Endothelial cell of umbilical vein (primary cell): ENCODE measurements around the gene LGALS8. TPM values are rescaled to one million over a fixed set of nuclear protein-coding genes. Genes with fewer than 3 reads are reported as not detected.

ENCODE experiments used
- BruUV-seq: library from RNA; stranded (reverse); fragments of 400-500 nt; replicated peaks from 2 replicates; lab custom pipeline; 2021; lab: Mats Ljungman, UMichigan
- CTCF ChIA-PET: fragments of 300-600, 350-600 bp; sonication (Branson Sonifier 250); formaldehyde crosslinking; loops from one replicate; lab custom pipeline; 2021; ENCODE audit warnings: antibody characterized with exemption, inconsistent platforms; lab: Charles Lee
- POLR2A ChIA-PET: fragments of 300-600, 350-600 bp; sonication (Branson Sonifier 250); formaldehyde crosslinking; loops from one replicate; lab custom pipeline; 2021; ENCODE audit warnings: antibody characterized with exemption, inconsistent platforms; lab: Charles Lee
- DNase-seq: peaks from one replicate; pipeline ENCODE4 v3.0.0-alpha.2; 2011; ENCODE audit warnings: low read depth, low spot score
- FAIRE-seq: peaks from 2 replicates; lab custom pipeline; 2011; peaks lifted over from hg19 to GRCh38; lab: Jason Lieb, UNC
- H2AFZ ChIP-seq: 2 replicates; pipeline ENCODE4 v1.6.0; 2012; ENCODE audit warnings: low read depth, low read length, control low read depth, inconsistent platforms
- H3K27ac ChIP-seq: 2 replicates; pipeline ENCODE4 v1.5.1; 2011; ENCODE audit warnings: low read depth, mild to moderate bottlenecking, control low read depth, low read length, moderate library complexity; ENCODE audit not compliant: insufficient read depth
- H3K27me3 ChIP-seq, 2 experiments: 2 replicates each; pipeline versions ENCODE4 v1.6.0 to v1.6.1; 2011; ENCODE audit warnings: low read length in 2 of 2, mixed read lengths in 1 of 2; ENCODE audit not compliant: control insufficient read depth in 2 of 2, insufficient read depth in 2 of 2
- H3K36me3 ChIP-seq, 2 experiments: 2 replicates in 1 of 2; 3 replicates in 1 of 2; pipeline ENCODE4 v1.5.1; 2011; ENCODE audit warnings: low read length in 2 of 2, mild to moderate bottlenecking in 1 of 2, moderate library complexity in 1 of 2; ENCODE audit not compliant: control insufficient read depth in 2 of 2, insufficient read depth in 2 of 2; ENCODE audit errors: extremely low read depth in 1 of 2
- H3K4me1 ChIP-seq: 3 replicates; pipeline ENCODE4 v1.5.1; 2011; ENCODE audit warnings: mild to moderate bottlenecking, low read length; ENCODE audit not compliant: control insufficient read depth, insufficient read depth; ENCODE audit errors: extremely low read depth
- H3K4me2 ChIP-seq: 2 replicates; pipeline ENCODE4 v1.6.1; 2011; ENCODE audit warnings: low read length, control low read depth, mixed read lengths; ENCODE audit not compliant: insufficient read depth
- H3K4me3 ChIP-seq, 3 experiments: fragments of 200-600 bp in 1 of 3; sonication (generic), shearing (Covaris generic) in 1 of 3; replicated peaks in 1 of 3; 2 replicates each; pipeline ENCODE4 v1.5.1; 2011 to 2016; ENCODE audit warnings: control low read depth in 3 of 3, low read length in 3 of 3, mild to moderate bottlenecking in 2 of 3, inconsistent platforms in 1 of 3, low read depth in 1 of 3, moderate library complexity in 1 of 3; ENCODE audit not compliant: insufficient read depth in 1 of 3
- H3K79me2 ChIP-seq: 2 replicates; pipeline ENCODE4 v1.6.0; 2012; ENCODE audit warnings: low read length, inconsistent platforms; ENCODE audit not compliant: control insufficient read depth, insufficient read depth
- H3K9ac ChIP-seq: replicated peaks from 2 replicates; pipeline ENCODE3; 2011; ENCODE audit warnings: low read length, control low read depth; ENCODE audit not compliant: insufficient read depth; ENCODE audit errors: extremely low read depth
- H3K9me1 ChIP-seq: replicated peaks from 3 replicates; pipeline ENCODE4 v1.6.0; 2011; ENCODE audit warnings: mild to moderate bottlenecking, low read length; ENCODE audit not compliant: control insufficient read depth, insufficient read depth; ENCODE audit errors: extremely low read depth
- H3K9me3 ChIP-seq: replicated peaks from 2 replicates; pipeline ENCODE4 v1.5.1; 2012; ENCODE audit warnings: low read length, inconsistent platforms; ENCODE audit not compliant: control insufficient read depth, insufficient read depth
- H4K20me1 ChIP-seq: replicated peaks from 2 replicates; pipeline ENCODE3; 2011; ENCODE audit warnings: mild to moderate bottlenecking, low read length; ENCODE audit not compliant: control insufficient read depth, insufficient read depth; ENCODE audit errors: extremely low read depth
- EZH2 ChIP-seq: IDR thresholded peaks from 2 replicates; pipeline ENCODE4 v1.6.1; 2012; ENCODE audit warnings: borderline replicate concordance, low read depth, mild to moderate bottlenecking, moderate library complexity, low read length, inconsistent platforms; ENCODE audit not compliant: severe bottlenecking
- FOS ChIP-seq: IDR thresholded peaks from 2 replicates; pipeline ENCODE4 v1.6.1; 2011; ENCODE audit warnings: mild to moderate bottlenecking, low read length, moderate library complexity, borderline replicate concordance; ENCODE audit not compliant: insufficient read depth
- GATA2 ChIP-seq: IDR thresholded peaks from 2 replicates; pipeline ENCODE4 v1.7.0; 2011; ENCODE audit warnings: low read depth, mild to moderate bottlenecking, moderate library complexity, mixed read lengths, low read length; ENCODE audit not compliant: insufficient read length, insufficient read depth
- MYC ChIP-seq: IDR thresholded peaks from one replicate; pipeline ENCODE4 v1.6.1; 2011; ENCODE audit warnings: mild to moderate bottlenecking, low read depth, low read length
- POLR2A ChIP-seq: IDR thresholded peaks from 2 replicates; pipeline ENCODE4 v1.6.1; 2012; ENCODE audit warnings: low read depth, mild to moderate bottlenecking, control low read depth, low read length
- dilution Hi-C: fragments of 300-500 bp; cut with MboI; formaldehyde crosslinking; loops from one replicate; pipeline ENCODE4 v1.15.0; 2019; ENCODE audit warnings: low sequenced_read_pairs; ENCODE audit not compliant: extremely low pct_ligation_motif_present
- intact Hi-C: fragments of 100-400 bp; cut with micrococcal nuclease; formaldehyde crosslinking; loops from one replicate; pipeline ENCODE4 v1.10.0; 2022
- polyA plus RNA-seq, 4 experiments: library from polyadenylated mRNA; depleted of rRNA in 3 of 4; stranded (reverse) in 3 of 4; unstranded in 1 of 4; fragments of >200 nt; gene quantifications; 2 replicates each; pipeline versions ENCODE4 v1.2.1 to v1.2.3, GENCODE V29; 2011 to 2012; ENCODE audit warnings: missing spikeins in 1 of 4
- total RNA-seq: library from RNA; stranded (reverse); gene quantifications from 2 replicates; pipeline ENCODE4 v1.2.3, GENCODE V29; 2021
- TF ChIP-seq, protein P1 (sequence below): IDR thresholded peaks from 2 replicates; pipeline ENCODE4 v1.6.1; 2011; ENCODE audit not compliant: insufficient read depth, insufficient read length
- TF ChIP-seq, protein P2 (sequence below), 2 donors: IDR thresholded peaks; 1 replicate in 1 of 2; 2 replicates in 1 of 2; pipeline ENCODE4 v1.5.1; 2011; ENCODE audit warnings: low read length in 2 of 2, mild to moderate bottlenecking in 2 of 2, moderate library complexity in 2 of 2, control low read depth in 1 of 2, inconsistent platforms in 1 of 2, low read depth in 1 of 2; ENCODE audit not compliant: insufficient read depth in 1 of 2; ENCODE audit errors: extremely low read depth in 1 of 2

The LGALS8 gene
- total and polyA plus RNA-seq, 2 donors (not counting 3 experiments of a cell fraction or from before 2014, with no cell fraction given): 45.6 to 49.9 TPM

DNA sequence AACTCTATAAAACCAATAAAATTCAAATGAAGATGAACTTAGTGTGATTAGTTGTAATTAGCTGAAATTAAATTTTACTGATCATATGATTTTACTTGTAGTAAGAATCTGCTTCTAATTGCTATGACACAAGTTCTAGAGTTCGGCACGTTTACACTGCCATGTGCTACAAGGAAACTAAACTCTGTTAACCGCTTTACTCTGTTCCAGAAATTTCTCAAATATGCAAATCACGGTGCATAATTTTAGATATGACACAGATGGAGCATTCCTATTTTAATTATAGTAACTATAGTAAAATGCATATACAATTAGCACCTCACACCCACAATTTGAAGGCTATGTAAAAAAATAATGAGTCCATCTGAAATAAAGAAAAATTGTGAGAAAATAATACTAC lies 65.7 kb downstream of the LGALS8 start:
- Histone ChIP-seq H3K4me3 (no peak overlapping the region), H3K9me3 (no peaks in the 10 kb centered on the region), H3K9me1 (no peaks in the 10 kb centered on the region), H3K27ac (no peak overlapping the region), H3K36me3 (peaks cover 11 to 40% of the 10 kb centered on the region in 2 experiments), H3K79me2 (no peaks in the 10 kb centered on the region), H2AFZ (no peak overlapping the region), H3K4me2 (no peak overlapping the region), H3K4me1 (no peaks in the 10 kb centered on the region), H4K20me1 (no peaks in the 10 kb centered on the region), H3K9ac (no peak overlapping the region), H3K27me3 (no peaks in the 10 kb centered on the region)
- ChIA-PET CTCF (no interaction called here), POLR2A (no interaction called here)
- no TSS peak for BruUV-seq
- DNase-seq (no peak), FAIRE-seq (no peak)
- dilution Hi-C loops: no loop called here
- TF ChIP-seq MYC (no peak), GATA2 (no peak), POLR2A (no peak)
- TF ChIP-seq, protein P1, sequence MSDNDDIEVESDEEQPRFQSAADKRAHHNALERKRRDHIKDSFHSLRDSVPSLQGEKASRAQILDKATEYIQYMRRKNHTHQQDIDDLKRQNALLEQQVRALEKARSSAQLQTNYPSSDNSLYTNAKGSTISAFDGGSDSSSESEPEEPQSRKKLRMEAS: no peak
- intact Hi-C loops: no loop called here

DNA sequence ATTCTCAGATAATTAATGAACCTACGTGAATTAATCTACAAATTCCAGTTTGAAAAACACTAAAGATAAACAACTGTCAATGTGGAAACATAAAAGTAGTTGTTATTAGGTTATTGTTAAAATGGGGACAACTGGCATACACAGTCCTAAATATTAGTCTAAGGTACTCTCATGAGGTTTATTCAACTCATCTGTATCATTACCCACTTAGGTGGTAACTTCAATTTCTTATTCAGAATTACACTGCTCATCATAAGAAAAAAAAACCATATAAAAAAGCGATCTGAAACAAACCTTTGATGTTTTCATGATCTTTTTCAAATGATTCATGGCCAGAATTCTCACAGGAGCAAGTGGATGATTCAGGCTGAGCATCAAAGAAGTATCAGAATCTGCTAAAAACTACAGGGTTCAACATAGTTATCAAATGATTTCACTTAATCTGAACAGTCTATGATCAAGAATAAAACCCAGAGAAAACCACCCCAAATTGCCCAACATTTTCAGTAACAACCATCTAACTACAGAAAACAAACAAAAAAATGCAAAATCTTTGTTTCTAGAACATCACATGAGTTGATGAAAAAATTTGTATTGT lies 66.9 kb downstream of the LGALS8 start:
- no peak overlapping the region for H3K4me2 ChIP-seq
- FAIRE-seq: no peak
- no peaks in the 10 kb centered on the region for H3K79me2 ChIP-seq
- H3K27ac ChIP-seq: no peak overlapping the region
- POLR2A ChIA-PET: no interaction called here
- H3K4me3 ChIP-seq: no peak overlapping the region
- H2AFZ ChIP-seq: no peak overlapping the region
- H3K9me1 ChIP-seq: no peaks in the 10 kb centered on the region
- H3K27me3 ChIP-seq: no peaks in the 10 kb centered on the region
- dilution Hi-C loops (no loop called here), intact Hi-C loops (loop anchor here (2.0 kb wide), 1 partner anchor 18 kb away; no protein-coding TSS in a partner anchor)
- H3K36me3 ChIP-seq: peaks cover 7 to 36% of the 10 kb centered on the region in 2 experiments
- H3K9me3 ChIP-seq: no peaks in the 10 kb centered on the region
- TF ChIP-seq, protein P2, sequence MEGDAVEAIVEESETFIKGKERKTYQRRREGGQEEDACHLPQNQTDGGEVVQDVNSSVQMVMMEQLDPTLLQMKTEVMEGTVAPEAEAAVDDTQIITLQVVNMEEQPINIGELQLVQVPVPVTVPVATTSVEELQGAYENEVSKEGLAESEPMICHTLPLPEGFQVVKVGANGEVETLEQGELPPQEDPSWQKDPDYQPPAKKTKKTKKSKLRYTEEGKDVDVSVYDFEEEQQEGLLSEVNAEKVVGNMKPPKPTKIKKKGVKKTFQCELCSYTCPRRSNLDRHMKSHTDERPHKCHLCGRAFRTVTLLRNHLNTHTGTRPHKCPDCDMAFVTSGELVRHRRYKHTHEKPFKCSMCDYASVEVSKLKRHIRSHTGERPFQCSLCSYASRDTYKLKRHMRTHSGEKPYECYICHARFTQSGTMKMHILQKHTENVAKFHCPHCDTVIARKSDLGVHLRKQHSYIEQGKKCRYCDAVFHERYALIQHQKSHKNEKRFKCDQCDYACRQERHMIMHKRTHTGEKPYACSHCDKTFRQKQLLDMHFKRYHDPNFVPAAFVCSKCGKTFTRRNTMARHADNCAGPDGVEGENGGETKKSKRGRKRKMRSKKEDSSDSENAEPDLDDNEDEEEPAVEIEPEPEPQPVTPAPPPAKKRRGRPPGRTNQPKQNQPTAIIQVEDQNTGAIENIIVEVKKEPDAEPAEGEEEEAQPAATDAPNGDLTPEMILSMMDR (IDR thresholded peaks at IDR 0.05; ENCODE audit: extremely low read depth in 1 of 2, insufficient read depth in 1 of 2, low read depth in 1 of 2, low read length in 2 of 2): no peak
- TF ChIP-seq GATA2: no peak
- TF ChIP-seq FOS: no peak
- TF ChIP-seq, protein P1: no peak
- no peak for TF ChIP-seq MYC
- TF ChIP-seq EZH2: no peak
- no TSS peak for BruUV-seq
- no peaks in the 10 kb centered on the region for H4K20me1 ChIP-seq
- CTCF ChIA-PET: no interaction called here
- H3K9ac ChIP-seq: no peak overlapping the region
- no peaks in the 10 kb centered on the region for H3K4me1 ChIP-seq
- DNase-seq: no peak
